ENCODE results near the gene WDFY3.
"Not testable (repeated sequence)": the region's sequence is repeated elsewhere in the genome, so short reads cannot be mapped to it uniquely, and the experiment has no call there.

Gene WDFY3

GRCh38 chr4:84848432-84848831 lies 118.1 kb downstream of the WDFY3 start:
- DNase-seq = no peak

DNA sequence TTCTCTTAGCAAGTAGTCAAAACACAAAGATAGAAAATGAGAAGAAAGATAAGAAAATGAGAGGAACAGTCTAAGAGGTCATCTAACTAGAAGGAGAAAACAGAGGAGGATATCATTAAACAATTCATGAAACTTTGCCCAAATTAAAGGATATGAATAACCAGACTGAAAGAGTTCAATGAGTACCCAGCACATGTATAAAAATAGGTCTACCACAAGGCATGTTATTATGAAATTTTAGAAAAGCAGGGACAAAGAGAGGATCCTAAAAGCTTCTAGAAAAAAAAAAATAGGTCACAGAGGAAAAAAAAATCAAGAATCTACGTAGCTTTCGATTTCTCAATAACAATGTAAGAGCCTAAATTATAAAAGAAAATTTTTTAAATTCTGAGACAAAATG lies 118.5 kb downstream of the WDFY3 start:
- DNase-seq = no peak

GRCh38 chr4:84846985-84847384 lies 119.5 kb downstream of the WDFY3 start:
- no peak for DNase-seq

DNA sequence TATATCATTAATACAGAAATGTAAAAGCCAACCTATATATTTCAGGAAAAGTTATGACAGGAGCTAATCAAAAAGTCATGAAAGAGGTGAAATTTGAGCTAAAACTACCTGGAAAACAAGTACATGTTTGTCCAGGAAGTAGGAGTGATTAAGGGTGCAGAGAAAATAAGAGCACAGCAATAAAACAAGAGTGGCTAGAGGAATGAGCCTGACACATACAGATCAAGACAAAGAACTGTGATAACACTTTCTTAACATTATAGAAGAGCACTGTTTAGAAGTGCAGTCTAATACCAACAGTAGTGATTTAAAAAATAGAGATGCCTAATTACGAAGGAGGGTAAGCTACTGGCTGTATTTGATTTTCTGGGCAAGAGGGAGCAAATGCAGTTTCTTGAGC lies 125.1 kb downstream of the WDFY3 start:
- no peak for DNase-seq

DNA sequence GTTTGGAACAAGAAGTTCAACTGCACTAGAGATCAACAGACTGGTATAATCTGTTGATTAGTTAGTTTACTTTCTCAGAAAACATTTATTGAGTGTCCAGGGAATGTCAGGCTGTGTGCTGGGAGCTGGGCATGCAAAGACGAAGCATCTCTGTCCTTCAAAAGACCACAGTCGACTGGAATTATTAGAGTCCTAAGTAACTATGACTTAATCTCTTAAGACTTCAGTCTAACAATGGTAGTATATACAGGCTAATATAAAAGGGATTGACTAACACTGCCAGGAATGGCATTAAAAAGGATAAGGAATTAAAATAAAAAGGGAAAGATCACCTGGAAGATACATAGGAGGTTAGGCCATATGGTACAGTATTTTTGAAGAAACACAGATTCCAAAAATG lies 128.7 kb downstream of the WDFY3 start:
- no peak for DNase-seq

DNA sequence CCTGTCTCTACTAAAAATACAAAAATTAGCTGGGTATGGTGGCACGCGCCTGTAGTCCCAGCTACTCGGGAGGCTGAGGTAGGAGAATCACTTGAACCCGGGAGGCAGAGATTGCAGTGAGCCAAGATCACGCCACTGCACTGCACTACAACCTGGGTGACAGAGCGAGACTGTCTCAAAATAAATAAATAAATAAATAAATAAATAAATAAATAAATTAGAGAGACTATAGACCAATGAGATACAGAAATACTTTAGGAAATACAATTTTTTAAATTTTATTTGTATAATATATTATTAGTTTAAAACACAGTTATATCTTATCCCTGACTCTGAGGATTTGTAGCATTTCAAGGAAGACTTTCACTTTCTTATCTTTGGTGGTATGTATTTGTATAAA lies 136.9 kb downstream of the WDFY3 start:
- not testable (repeated sequence) for DNase-seq

DNA sequence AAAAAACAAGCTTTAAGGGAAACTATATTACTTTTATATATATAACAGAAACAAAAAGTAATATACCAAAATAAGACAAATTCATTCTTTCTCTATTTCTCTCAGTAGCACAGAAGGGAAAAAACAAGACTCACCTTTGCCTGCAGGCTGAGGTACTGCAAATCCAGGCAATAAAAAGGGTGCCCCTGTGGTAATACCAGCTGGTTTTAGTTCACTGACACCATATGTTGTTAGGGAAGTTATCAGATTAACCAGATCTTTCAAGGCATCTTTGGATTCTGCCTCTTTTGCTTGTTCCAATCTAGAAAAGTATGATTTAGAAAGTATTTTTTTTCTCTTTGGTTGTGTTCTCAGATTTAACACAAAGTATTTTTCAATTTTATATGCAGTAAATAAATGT lies 139.8 kb downstream of the WDFY3 start:
- no peak for DNase-seq

GRCh38 chr4:84825701-84826341 lies 140.7 kb downstream of the WDFY3 start:
- no peak for DNase-seq

GRCh38 chr4:84821064-84821463 lies 145.4 kb downstream of the WDFY3 start:
- DNase-seq = no peak

DNA sequence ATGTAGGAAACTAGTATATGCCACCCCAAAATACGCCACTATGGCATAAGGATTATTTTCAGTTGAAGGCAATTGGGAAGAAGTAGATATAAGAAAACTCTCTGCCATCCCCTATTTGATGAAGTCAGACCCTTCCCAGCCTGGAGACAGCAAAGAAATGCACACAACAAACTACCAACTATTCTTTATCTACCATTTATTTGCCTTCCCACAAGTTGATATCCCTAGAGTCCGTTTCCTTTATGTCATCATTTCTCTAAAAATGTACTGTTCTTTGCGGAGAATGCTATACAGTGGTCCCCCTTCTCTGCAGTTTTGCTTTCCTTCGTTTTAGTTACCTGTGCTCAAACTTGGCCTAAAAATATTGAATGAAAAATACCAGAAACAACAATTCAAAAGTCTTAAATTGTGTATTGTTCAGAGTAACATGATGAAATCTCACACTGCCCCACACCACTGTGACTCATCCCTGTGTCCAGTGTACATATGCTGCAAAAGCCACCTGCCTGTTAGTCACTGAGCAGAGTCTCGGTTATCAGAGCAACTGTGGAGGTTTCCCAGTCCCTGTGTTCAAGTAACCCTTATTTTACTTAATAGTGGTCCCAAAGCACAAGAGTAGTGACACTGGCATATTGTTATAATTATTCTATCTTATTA lies 152.3 kb downstream of the WDFY3 start:
- no peak for DNase-seq

DNA sequence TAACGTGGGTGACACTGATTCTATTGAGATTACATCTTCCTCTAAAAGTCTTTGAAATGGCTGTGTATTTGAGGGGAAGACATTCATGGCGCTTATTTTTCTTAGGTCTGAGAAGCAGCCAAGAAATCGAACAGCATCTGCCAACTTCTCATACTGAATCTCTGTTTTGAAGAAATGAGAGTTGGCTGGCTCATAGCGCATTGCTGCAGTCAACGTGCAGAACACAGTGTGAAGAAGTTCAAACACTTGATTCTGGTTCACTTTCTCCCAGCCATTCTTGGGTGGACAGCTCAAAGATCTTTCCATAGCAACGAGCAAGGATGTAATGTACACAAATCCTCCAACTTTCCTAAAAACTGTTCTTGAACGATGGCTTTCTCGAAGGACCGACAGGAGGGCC lies 156.5 kb downstream of the WDFY3 start:
- DNase-seq = no peak

DNA sequence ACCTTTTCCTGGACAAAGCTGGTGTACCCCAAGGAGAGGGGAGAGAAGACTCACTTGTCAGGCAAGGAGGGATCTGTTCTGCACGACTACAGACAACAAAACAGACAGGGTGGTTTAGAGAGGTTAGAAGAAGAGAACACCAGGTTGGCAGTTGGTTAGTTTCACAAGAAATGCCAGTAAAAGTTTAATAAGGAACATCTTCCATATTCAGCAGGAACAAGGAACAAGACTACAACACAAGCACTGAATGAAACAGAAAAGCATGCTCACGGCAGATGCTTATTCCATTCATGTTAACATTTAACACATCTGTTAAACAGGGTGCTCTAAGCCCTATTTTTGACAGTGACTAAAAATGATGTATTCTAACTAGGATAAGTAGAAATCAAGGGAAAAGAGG lies 158.2 kb downstream of the WDFY3 start:
- DNase-seq = no peak

- DNase-seq = not testable (repeated sequence)
Observed at GRCh38 chr4:84806541-84806940, 159.9 kb downstream of the WDFY3 start.

DNA sequence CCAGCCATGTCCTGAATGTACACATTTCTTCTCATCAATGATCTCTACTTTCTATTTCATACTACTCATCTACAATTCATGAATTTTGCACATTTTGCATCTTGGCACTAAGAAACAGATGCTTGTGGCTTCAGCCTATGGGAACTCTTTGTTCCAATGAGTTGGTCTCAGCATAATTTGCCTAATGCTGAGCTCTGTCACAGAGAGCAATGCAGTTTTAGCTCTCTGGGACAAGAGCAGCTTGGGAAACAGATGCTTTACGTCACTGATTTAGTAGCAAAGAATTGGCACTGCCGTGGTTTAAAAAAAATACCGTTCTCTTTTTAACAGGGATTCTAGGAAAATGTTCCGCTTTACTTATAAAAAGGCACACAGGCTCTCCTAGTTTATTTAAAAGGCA lies 162.4 kb downstream of the WDFY3 start:
- no peak for DNase-seq

- DNase-seq = no peak
Observed at GRCh38 chr4:84803720-84804119, 162.8 kb downstream of the WDFY3 start.

GRCh38 chr4:84803116-84803515 lies 163.4 kb downstream of the WDFY3 start:
- no peak for DNase-seq

- no peak for DNase-seq
Observed at GRCh38 chr4:84800256-84800655, 166.2 kb downstream of the WDFY3 start.

- no peak for DNase-seq
Observed at GRCh38 chr4:84799318-84799717, 167.2 kb downstream of the WDFY3 start.

DNA sequence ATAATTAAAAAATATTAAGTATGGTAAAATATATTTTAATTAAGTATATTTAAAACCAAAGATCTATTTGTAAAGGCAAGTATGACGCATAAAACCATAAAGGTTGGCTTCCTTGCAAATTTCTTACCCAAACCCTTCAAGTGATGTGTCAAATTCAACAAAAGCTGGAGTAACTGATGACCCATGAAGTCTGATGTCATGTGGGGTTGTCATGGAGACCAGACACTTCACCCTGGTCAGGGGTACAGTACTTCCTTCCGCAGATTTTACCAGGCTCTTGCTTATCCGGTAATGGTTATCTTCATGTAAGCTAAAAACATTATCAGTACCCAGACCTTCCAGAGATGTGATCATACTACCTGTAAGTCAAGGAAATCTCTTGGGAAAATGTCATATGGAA lies 170.1 kb downstream of the WDFY3 start:
- no peak for DNase-seq

GRCh38 chr4:84792366-84793301 lies 173.9 kb downstream of the WDFY3 start:
- no peak for DNase-seq

GRCh38 chr4:84790769-84791565 lies 175.5 kb downstream of the WDFY3 start:
- no peak for DNase-seq

GRCh38 chr4:84786478-84786877 lies 180.0 kb downstream of the WDFY3 start:
- no peak for DNase-seq

DNA sequence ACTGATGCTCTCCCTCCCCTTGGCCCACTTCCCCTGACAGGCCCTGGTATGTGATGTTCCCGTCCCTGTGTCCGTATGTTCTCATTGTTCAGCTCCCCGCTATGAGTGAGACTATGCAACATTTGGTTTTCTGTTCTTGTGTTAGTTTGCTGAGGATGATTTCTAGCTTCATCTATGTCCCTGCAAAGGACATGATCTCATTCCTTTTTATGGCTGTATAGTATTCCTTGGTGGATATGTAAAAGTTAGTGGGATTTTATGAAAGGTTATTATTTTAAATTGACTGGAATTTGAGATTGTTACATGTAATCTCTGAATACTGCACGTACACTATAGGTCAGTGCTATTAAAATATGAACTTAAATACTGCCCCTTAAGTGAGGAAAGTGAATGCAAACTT lies 184.0 kb downstream of the WDFY3 start:
- no peak for DNase-seq

Data from activated CD8-positive, alpha-beta memory T cell treated with anti-CD3 and anti-CD28 coated beads, Interleukin-2, amount 50 U/mL, for 48 hours (primary cell).